IPS-18c (cell line): ENCODE results near the gene PBX1.
"Not testable (repeated sequence)": the region's sequence is repeated elsewhere in the genome, so short reads cannot be mapped to it uniquely, and the experiment has no call there.

Experiments used
- H3K4me3 ChIP-seq: 2 replicates; pipeline ENCODE4 v1.7.0; 2013; ENCODE audit warnings: low read depth, mild to moderate bottlenecking, low read length, moderate library complexity; ENCODE audit not compliant: insufficient read depth
- H3K9me3 ChIP-seq: one replicate; pipeline ENCODE4 v1.6.1; 2013; ENCODE audit warnings: mild to moderate bottlenecking, low read length, moderate library complexity; ENCODE audit not compliant: control insufficient read depth, insufficient read depth

Gene PBX1

DNA sequence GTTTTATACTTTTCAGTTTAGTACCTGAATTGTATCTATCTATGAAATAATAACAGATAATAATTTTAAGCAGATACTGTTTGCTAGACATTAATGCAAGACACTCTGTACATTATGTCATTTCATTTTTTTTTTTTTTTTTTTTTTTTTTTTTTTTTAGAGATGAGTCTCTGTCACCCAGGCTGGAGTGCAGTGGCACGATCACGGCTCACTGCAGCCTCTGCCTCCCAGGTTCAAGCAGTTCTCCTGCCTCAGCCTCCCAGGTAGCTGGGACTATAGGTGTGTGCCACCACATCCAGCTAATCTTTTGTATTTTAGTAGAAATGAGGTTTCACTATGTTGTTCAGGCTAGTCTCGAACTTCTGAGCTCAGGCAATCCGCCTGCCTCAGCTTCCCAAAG lies 44.8 kb downstream of the PBX1 start:
- not testable (repeated sequence) for H3K4me3 ChIP-seq, H3K9me3 ChIP-seq

DNA sequence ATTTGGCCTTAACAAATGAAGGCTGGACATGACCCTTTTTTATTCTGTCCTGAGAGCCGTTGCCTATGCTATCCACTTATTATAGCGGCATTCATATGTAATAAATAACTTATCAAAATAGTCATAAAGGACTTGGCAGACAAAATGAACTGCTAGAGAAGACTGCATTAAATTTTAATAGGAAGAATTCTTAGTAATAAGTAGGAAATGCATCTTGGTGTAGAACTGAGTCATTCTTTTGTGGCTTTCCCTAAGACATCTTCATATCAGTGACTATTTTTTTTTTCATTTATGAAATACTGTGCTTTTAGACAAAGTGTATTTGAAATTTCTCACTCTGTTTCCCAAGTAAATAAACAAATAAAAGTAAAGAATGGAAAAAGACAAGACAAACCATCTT lies 45.6 kb downstream of the PBX1 start:
- Histone ChIP-seq H3K9me3 (no peaks in the 10 kb centered on the region), H3K4me3 (no peak overlapping the region)

DNA sequence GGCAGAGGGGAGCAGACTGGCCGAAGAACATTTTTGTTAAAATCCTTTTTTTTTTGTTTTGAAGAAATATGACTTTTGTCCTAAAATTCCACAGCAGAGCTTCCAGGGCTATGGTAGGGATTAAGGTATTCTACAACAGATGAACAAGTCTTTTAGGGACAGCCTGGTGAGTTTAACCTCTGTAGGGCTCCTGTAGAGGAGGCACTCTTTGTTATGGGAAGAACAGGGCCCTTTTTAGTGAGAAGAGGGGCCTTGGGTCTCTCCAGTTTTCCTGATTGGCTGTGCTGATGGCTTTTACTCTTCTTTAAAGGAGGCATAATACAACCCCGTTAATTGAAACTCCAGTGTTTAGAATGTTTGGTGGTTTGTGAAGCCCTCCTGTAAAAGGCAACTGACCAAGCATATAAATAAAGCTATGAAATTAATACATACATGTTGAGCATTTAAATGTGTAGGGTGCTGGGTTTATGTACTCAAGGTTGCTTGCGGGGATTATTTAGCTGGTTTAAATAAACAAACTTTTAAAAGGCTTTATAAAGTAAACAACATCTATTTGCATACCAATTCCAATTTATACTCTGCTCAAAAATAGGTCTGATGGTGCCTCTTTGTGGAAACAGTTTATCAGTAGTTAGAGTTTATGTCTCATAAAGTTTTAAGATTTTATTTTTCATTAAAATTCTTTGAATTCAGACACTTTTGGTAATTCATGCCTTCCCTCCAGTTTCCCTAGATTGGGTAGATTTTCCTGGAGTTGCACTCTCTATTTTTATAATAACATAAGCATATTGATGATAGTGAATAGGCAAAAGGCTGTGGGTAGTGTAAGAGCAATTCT lies 46.5 kb downstream of the PBX1 start:
- no peak overlapping the region for H3K4me3 ChIP-seq

DNA sequence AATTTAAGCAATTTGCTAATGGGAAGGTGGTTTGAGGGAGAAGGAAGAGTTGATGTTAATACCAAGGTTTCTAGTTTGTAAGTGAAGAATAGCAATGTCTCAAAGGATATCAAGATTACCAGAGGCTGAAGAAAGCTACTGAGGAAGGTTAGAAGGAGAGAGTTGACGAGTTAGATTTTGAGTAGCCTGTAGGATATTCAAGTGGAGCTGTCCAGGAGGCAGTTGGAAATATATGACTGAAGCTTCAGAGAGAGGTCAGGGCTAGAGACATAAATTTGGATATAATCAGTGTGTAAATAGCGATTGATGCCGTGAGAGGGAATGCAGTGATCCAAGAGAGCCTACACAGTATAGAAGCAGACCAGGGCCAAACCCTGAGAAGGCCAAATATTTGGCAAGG lies 48.4 kb downstream of the PBX1 start:
- H3K9me3 ChIP-seq: no peaks in the 10 kb centered on the region
- H3K4me3 ChIP-seq: no peak overlapping the region

More for the DNA sequence above, 46.5 kb downstream of the PBX1 start:
- H3K9me3 ChIP-seq: no peaks in the 10 kb centered on the region

DNA sequence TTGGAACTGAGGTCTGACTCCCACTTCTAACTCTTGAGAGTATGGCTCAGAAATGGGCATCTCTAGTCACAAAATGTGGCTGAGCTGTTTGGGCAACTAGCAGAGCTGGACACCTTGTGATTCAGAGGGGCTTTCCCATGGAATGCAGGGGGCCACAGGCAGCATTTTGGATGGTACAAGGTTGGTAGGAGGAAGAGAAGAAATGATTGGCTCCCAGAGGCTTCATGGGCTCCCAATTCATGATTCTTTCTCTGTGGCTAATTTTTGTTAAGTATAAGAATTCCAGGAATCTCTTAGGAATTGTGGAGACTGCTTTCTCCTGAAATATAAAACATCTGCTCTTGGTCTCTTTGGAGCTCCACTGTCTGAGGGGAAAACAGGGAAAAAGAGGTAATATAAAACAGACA lies 49.7 kb downstream of the PBX1 start:
- H3K4me3 ChIP-seq: no peak overlapping the region
- H3K9me3 ChIP-seq: no peaks in the 10 kb centered on the region

DNA sequence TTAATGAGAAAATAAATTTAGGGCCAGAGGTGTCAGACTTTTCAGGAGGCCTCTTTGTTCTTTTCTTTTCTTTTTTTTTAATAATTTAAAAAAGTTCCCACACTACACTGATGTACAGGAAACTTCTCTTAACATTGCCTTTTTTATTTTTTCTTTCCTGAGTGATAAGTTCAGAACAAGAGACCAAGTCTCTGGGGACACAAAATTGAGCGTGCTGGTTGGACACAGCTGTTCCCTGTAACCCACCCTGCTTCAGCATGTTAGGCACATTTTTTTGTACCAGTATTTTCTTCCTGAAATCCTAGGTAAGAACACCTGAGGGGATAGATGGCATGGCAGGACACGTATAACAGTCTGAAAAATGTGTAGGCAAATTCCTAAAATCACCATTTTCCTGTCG lies 50.1 kb downstream of the PBX1 start:
- no peaks in the 10 kb centered on the region for H3K9me3 ChIP-seq
- H3K4me3 ChIP-seq: no peak overlapping the region

DNA sequence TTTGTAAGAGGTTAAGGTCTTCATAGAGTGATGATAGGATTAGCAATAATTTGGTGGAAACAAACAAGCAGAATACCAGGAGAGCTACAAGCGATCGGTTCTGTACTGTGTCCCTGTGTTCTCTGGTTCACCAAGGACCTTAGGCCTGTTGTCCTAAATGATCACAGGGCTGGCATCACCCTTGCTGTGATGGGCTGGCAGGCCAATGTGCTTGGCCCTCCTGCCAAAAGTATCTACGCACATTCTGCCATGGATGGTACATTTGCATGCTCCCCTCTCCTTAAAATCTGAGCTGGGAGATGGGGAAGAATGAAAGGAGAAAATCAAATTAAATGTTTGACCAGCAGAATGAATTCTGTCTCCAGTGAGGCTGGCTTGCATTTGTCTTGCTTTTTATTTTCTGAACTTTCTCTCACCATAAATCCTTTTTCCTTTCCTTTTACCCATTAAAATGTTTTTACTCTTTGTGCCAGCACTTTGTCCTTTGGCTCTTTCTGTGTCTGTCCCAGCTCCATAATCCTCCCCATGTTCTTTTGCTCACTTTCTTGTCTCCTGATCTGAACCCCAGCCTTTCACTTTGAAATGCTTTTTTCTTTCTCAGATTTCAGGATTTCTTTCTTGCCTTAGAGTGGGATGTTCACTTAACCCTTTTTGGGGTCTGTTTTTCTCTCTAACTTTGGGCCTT lies 51.7 kb downstream of the PBX1 start:
- H3K9me3 ChIP-seq: no peaks in the 10 kb centered on the region
- H3K4me3 ChIP-seq: no peak overlapping the region; the same call in 1 of the 2 replicates

DNA sequence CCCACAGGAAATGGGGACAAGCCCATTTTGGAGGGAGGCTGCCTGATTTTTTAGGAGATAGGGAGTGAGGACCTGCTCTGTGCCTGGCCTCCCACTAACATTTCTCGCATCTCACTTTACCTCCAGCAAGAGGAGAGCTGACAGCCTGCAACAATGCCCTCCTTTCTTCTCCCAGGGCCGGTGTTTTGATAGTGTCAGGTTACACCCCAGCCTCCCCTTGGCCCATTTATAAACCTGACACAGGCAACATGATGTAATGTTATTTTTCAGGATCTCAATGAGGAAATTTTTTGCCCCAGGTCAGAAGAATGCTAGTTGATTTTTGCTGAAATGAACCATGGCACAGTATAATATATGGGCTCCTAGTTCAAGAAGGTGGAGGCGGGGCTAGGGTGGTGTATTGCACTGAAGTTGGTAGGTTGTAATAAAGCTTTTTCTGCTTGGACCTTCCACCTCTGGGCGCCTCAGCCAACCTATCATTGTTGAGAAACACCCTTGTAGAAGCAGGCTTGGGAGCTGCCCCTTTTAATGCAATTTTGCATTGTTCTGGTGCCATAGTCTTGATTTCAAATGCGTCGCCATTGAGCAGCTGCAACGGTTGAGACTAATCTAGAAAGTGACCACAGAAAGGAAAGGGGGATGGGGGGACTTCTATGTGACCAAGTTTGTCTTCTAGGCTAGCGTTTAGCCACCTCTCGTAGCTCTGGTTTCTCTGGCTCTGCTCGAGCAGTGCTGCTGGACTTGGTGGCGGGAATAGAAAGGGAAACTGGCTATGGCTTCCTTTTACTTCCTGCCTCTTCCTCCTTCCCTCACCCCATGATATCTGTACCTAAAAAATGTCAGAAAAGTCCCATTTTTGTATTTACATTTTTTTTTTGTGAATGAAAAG lies 53.0 kb downstream of the PBX1 start:
- no peaks in the 10 kb centered on the region for H3K9me3 ChIP-seq
- no peak overlapping the region for H3K4me3 ChIP-seq

DNA sequence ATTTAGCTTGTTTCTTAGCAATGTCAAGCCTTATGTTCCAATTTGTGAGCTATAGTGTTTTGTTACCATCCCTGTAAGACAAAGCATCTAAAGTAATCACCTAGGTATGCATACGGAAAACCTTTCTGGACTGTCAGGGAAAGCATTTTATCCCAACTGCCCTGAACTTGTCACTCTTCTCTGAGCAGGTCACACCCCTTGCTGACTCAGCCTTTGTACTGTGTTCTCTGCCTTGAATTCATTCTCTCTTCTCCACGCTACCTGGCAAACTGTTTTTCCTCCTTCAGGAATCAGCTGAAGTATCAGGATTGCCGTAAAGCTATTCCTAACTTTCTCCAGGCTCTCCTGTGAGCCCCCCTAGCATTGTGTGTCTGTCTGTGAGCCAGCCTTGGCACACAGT lies 54.2 kb downstream of the PBX1 start:
- Histone ChIP-seq H3K4me3 (no peak overlapping the region), H3K9me3 (no peaks in the 10 kb centered on the region)

DNA sequence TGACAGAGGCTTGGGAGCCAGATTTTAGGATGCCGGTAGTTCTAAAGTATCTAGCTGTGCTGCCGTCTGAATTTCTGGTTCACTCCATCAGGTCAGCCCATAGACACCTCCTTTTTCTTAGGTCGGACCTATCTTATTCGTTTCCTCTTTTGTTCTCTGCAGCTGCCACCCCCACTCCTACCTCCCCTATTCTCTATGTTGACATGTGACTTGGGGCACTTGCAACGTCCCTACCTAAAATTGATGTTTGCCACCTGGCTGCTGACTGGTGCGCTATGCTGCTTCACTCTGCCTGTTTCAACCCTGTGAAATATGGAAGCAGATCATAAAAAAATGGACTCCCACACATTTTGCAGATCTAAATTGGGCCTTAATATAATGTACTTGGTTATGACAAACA lies 55.3 kb downstream of the PBX1 start:
- Histone ChIP-seq H3K4me3 (no peak overlapping the region), H3K9me3 (no peaks in the 10 kb centered on the region)

DNA sequence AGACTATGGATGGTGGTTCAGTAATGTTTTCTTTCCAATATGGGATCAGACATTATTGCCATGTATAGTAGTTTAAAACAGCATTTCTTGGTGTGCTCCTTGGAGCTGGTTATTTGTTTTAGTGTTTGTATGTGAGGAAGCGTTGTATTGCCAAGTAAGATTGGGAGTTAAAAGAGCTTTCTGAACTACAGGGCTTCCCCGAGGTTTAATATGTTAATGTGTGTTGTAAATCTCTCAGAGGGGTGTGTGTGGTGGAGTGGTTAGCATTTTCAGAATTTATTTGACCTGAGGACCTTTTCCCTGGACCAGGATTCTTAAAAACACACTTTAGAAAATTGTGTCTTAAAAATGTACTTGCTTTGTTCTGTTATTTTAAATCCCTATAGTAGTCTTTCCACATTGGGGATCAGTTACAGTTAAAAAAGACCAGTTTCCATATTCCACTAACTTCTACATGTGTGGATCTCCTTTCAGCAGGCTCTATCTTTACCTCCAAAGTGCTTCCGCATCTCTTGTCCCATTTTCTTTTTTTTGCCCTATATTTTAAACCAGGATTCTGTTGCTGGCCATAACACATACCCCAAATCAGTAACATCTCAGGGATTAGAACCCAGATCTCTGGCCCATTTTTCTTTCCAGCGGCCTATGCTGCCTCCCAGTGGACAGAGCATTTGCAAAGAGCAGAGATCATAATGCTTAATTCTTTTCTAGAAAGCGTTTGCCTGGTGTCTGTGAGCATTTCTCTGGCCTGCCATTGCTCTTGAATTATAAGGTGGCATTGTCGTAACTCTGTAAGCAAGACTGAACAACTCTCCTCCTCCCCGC lies 58.6 kb downstream of the PBX1 start:
- Histone ChIP-seq H3K4me3 (no peak overlapping the region), H3K9me3 (no peaks in the 10 kb centered on the region)

DNA sequence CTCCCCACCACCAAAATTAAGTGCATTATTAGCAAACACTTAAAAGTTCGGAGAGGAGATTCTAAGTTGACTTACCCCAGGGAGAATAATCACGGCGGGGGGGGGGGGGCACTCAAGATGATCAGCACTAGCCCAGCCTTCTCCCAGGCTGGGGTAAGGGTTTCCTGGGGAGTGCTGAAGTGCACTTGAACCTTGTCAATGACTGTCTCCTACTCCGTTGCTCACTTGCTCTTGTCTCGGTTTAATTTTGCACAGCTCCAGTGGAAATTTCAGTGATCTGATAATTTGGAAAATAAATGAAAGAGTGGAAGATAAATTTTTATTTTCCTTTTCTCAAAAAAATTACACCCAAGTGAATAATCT lies 59.2 kb downstream of the PBX1 start:
- no peak overlapping the region for H3K4me3 ChIP-seq
- H3K9me3 ChIP-seq: no peaks in the 10 kb centered on the region

DNA sequence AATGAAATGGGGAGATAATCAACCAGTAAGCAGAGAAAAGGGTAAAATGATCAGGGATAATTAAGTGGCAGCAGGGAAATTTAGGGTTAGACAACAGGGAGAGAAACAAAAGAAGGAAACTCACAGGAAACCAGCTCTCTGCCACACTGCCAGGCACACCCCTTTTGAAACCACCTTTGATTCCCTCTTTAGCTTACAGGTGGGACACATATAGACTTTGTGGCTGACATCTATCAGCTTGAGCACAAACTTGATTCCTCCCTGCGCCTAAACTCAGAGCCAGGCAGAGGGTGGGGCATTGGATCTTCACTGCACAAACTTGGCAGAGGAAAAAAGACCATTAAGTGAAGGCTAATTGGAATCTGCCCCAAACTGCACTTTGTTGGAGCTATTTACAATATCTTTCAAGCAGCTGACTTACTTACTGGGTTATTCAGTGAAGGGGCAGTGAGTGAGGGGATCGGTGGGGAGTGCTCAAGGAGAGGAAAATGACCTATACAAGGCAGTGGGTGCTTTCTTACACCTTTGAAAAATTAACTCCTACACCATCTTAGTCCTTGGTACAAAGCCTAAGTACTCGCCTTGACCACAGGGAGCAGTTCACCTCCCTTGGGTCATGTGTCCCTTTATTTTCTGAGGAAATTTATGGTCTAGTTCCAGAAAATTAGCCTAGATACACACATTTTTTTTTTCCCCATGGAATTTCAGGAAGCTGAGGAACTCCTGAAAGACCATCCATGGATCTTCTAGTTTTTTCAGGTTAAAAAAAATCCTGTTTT lies 60.2 kb downstream of the PBX1 start:
- H3K4me3 ChIP-seq: no peak overlapping the region

DNA sequence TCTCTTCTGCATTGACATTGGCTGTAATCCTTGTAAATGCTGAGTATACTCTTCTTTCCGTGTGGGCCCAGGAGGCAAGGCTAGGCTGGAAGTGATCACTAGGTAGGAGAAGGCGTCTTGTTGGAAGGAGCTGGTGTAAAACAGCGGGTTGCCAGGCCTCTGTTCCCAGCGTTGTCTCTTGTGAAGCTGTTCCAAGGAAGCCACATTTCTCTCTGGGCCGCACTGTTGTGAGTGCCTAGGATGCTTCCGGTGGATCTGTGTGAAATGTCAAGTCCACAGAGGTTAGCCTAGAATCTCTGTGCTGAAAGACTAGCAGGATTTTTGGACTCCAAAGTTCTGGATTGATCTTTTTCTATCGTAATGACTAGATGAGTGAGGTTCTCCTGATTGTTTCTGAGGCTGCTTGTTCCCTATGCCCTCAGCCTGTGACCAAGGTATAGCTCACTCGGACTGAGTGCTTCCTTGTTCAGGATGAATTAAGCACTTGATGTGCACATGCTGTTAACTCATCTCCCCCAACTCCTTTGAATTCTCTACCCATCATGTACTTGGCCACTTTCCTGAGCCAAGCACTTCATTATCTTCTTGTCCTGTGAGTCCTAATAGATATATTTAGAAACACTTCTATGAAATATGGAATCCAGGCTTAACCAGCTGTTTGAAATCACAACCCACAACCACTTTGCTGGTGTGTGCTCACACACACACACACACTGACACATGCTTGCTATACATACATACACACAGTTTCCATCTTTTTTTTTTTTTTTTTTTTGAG lies 63.3 kb downstream of the PBX1 start:
- no peaks in the 10 kb centered on the region for H3K9me3 ChIP-seq
- no peak overlapping the region for H3K4me3 ChIP-seq

More for the DNA sequence above, 60.2 kb downstream of the PBX1 start:
- H3K9me3 ChIP-seq: no peaks in the 10 kb centered on the region

DNA sequence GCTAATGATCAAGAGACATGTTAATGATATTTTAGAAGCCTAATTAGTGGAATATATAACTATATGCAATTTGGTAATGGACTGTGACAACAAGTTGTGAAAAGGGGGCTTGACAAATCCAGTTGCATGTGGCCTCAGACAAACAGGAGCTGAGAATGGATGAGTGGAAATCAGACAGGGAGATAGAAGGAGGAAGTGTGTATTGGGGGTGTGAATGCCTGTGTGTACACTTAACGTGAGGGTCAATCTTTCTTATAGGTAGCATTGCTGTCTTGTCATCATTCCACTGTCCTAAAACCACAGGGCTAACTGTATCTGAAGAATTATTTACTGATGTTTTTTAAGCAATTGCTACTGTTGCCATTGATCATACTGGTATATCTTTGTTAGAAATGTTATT lies 64.8 kb downstream of the PBX1 start:
- no peaks in the 10 kb centered on the region for H3K9me3 ChIP-seq
- H3K4me3 ChIP-seq: no peak overlapping the region

DNA sequence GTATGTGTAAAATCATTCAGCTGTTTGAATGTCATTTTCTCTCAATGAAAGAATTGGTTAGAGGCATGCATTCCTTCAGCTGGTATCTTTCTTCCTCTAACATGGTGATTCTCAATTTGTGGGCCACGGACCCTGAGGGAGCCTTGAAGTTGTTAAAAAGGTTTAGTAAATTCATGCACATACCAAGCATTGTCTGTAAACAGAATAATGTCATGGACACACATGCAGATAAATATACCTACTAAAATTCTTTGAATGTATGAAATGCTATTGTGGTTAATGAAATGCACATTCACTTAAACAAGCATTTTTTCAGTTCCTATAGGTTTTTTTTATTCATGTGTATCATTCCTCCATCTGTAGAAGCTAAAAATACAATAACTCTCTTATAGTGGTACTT lies 65.4 kb downstream of the PBX1 start:
- Histone ChIP-seq H3K4me3 (no peak overlapping the region), H3K9me3 (no peaks in the 10 kb centered on the region)
